ENCODE measurements around the gene COX20. TPM values are rescaled to one million over a fixed set of nuclear protein-coding genes. Genes with fewer than 3 reads are reported as not detected.

The COX20 gene
- total and polyA plus RNA-seq, 2 of the 13 experiments (the other 11 are each of a cell fraction or from before 2014, with no cell fraction given) = 34.4 to 95.8 TPM

GRCh38 chr1:244864253-244865027, 29.0 kb downstream of the COX20 start, which contains the start of gene HNRNPU (continued):
- TF ChIP-seq ZBTB3 (CRISPR knock-in tag; IDR thresholded peaks at IDR 0.05; ENCODE audit: borderline replicate concordance, low read depth) = no peak
- no peak; the same call in 1 of the 2 replicates for TF ChIP-seq E2F2 (CRISPR knock-in tag; IDR thresholded peaks at IDR 0.05; ENCODE audit: borderline replicate concordance)
- no peak for TF ChIP-seq ZNF432 (CRISPR knock-in tag; IDR thresholded peaks at IDR 0.05; ENCODE audit: borderline replicate concordance)
- TF ChIP-seq NFYB (CRISPR knock-in tag; IDR thresholded peaks at IDR 0.05) = peak; percentile 48; the same call in 1 of the 2 replicates
- TF ChIP-seq CTCF (CRISPR knock-in tag; IDR thresholded peaks at IDR 0.05) = peak; percentile 39; the same call in 1 of the 2 replicates
- TF ChIP-seq ZNF225 (CRISPR knock-in tag; IDR thresholded peaks at IDR 0.05) = peak; percentile 53; the same call in 1 of the 2 replicates
- no peak for TF ChIP-seq ZNF569 (CRISPR knock-in tag; IDR thresholded peaks at IDR 0.05; ENCODE audit: borderline replicate concordance)
- no peak for TF ChIP-seq ZNF10 (CRISPR knock-in tag; IDR thresholded peaks at IDR 0.05; ENCODE audit: borderline replicate concordance, low read depth)
- no peak for TF ChIP-seq SMARCC2 (IDR thresholded peaks at IDR 0.05)
- TF ChIP-seq ZNF12 (CRISPR knock-in tag; IDR thresholded peaks at IDR 0.05) = no peak; the same call in none of the 2 replicates
- peak; percentile 80 for TF ChIP-seq NKX3-1 (CRISPR knock-in tag; IDR thresholded peaks at IDR 0.05)
- TF ChIP-seq CERS6 (CRISPR knock-in tag; IDR thresholded peaks at IDR 0.05) = no peak
- peak; percentile 59 for TF ChIP-seq GATAD1 (CRISPR knock-in tag; IDR thresholded peaks at IDR 0.05)
- no peak for TF ChIP-seq AKNA (CRISPR knock-in tag; IDR thresholded peaks at IDR 0.05; ENCODE audit: borderline replicate concordance)
- TF ChIP-seq PAWR (CRISPR knock-in tag; IDR thresholded peaks at IDR 0.05; ENCODE audit: borderline replicate concordance) = no peak
- no peak for TF ChIP-seq ZNF556 (CRISPR knock-in tag; IDR thresholded peaks at IDR 0.05; ENCODE audit: borderline replicate concordance)
- TF ChIP-seq MTA1 (CRISPR knock-in tag; IDR thresholded peaks at IDR 0.05; ENCODE audit: borderline replicate concordance) = 0 out of 2 replicates have a peak, but pooled peaks have one; percentile 22
- TF ChIP-seq KDM5A (IDR thresholded peaks at IDR 0.05; ENCODE audit: borderline replicate concordance, low read length) = no peak; the same call in 1 of the 2 replicates
- no peak for TF ChIP-seq PHB2 (IDR thresholded peaks at IDR 0.05; ENCODE audit: partially characterized antibody)
- TF ChIP-seq DDIT3 (CRISPR knock-in tag; IDR thresholded peaks at IDR 0.05) = no peak

Data from HepG2 (cell line).